Right cardiac atrium (tissue), 5 donors: ENCODE measurements around the gene CYBB. TPM values are rescaled to one million over a fixed set of nuclear protein-coding genes. Genes with fewer than 3 reads are reported as not detected.

Source experiments
- ATAC-seq, 2 donors: fragments of 200-7000 bp; cut with Tn5 transposase; one replicate each; pipeline versions ENCODE4 v1.8.0 to v1.9.1; 2020; ENCODE audit warnings: moderate library complexity in 2 of 2, mild to moderate bottlenecking in 1 of 2
- DNase-seq, 3 donors: peaks; one replicate each; pipeline ENCODE4 v3.0.0-alpha.2; 2020
- H3K27ac ChIP-seq: one replicate; pipeline ENCODE4 v1.5.1; 2013; ENCODE audit warnings: mild to moderate bottlenecking, low read length, control low read depth, moderate library complexity
- H3K27me3 ChIP-seq: one replicate; pipeline ENCODE4 v1.6.1; 2013; ENCODE audit not compliant: control insufficient read depth, insufficient read depth
- H3K4me1 ChIP-seq: one replicate; pipeline ENCODE4 v1.6.1; 2013; ENCODE audit warnings: low read length; ENCODE audit not compliant: control insufficient read depth, insufficient read depth
- H3K4me3 ChIP-seq: one replicate; pipeline ENCODE4 v1.5.1; 2013; ENCODE audit warnings: low read length, control low read depth
- H3K9me3 ChIP-seq: one replicate; pipeline ENCODE4 v1.6.1; 2013; ENCODE audit warnings: low read length; ENCODE audit not compliant: control insufficient read depth
- WGBS: extraction: QIAGEN DNeasy Blood & Tissue Kit; methylation state at CpG from one replicate; pipeline ENCODE4 v1.1.7; 2013; 5-methylcytosine and 5-hydroxymethylcytosine counted together
- intact Hi-C, 4 donors: fragments of 100-400 bp; cut with DNase I; formaldehyde crosslinking; loops; one replicate each; pipeline versions ENCODE4 v1.11.0 to v1.14.0; 2022 to 2023
- polyA plus RNA-seq: library from polyadenylated mRNA; stranded (reverse); fragments of 200-250 nt; gene quantifications from one replicate; pipeline ENCODE4 v1.2.3, GENCODE V29; 2013
- total RNA-seq, 4 donors: library from RNA; stranded (reverse); fragmentation: NEBNext Ultra II Directional; extraction: Animal tissue kit (Norgen Biotek cat#: 25700); gene quantifications; one replicate each; pipeline ENCODE4 v1.2.1, GENCODE V29; 2021
- donor health status: healthy with polysubstance abuse.
- donor health status: DM: no; HTN: yes; CAD: no.
- donor health status: DM: no; HTN: no; CAD: no.
- donor health status: DM: no; HTN: yes; CAD: no; lungs with severe emphysema.
- donor health status: DM: yes; HTN: yes; CAD: no.

CYBB gene
- total and polyA plus RNA-seq, 5 donors, result 2.2 to 42.1 (median 28.6) TPM

DNA sequence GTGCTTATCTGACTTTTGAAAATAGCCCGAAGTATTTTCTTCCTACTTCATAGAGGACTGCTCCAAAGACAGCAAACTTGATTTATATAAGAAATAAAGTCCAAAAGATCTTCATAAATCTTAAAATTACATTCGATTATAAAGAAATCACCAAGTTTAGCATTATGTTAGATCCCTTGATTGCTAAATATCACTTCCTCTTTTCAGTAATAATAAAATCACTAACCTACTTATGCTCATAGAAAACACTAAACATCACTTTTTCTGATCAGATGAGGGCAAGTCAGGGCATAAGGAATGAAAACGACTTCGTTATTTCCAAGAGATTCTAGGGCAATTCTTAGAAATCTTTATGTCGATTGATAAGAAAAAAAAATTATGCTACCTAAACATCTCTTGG lies 35.5 kb downstream of the CYBB start:
- Histone ChIP-seq H3K4me1 (no peaks in the 10 kb centered on the region), H3K27me3 (no peaks in the 10 kb centered on the region), H3K27ac (no peak overlapping the region), H3K4me3 (no peak overlapping the region), H3K9me3 (no peaks in the 10 kb centered on the region)
- intact Hi-C loops, result no loop called here
- no peak for ATAC-seq
- WGBS, result 53% methylated on average over 5 of the region's 5 CpGs
- no peak for DNase-seq

DNA sequence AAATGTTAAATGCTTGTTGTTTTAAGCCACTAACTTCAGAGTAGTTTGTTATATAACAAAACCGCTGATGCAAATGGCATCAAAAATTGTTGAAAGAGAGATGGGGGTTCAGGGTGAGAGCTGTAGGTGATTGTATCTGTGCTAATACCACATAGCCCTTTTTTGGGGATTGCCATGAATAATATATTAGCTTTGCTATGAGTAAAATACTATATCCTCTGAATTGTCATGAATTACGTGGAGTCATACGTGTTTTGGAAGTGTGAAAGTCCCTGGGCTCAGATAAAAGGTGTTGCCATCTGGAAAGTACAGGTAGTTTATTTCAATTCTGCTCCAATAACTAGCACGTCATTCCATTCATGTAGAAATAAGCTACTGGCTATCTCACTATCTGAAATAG lies 36.9 kb downstream of the CYBB start:
- no peaks in the 10 kb centered on the region for H3K4me1 ChIP-seq
- no peaks in the 10 kb centered on the region for H3K9me3 ChIP-seq
- 85% methylated on average over 4 of the region's 4 CpGs for WGBS
- ATAC-seq (no peak), DNase-seq (no peak)
- no peak overlapping the region for H3K4me3 ChIP-seq
- intact Hi-C loops, result no loop called here
- no peaks in the 10 kb centered on the region for H3K27me3 ChIP-seq
- H3K27ac ChIP-seq, result no peak overlapping the region

DNA sequence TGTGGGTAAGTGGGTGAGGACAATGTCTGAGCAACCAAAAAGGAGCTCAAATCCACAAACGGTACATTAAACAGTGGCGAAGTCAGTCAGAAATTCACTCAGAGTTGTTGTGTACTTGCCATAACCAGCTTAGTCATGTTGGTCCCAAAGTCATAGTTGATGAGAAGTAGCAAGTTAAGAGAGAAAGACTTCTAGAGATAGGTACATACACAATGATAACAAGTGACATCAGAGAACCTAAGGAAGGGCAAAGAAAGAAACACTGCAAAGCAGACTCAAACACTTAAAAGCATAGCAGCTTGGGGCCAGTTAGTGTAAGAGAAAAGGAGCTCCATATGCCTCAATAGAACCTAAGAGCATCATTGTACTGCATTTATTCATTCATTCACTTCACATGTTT lies 37.3 kb downstream of the CYBB start:
- ATAC-seq (no peak), DNase-seq (no peak)
- no peaks in the 10 kb centered on the region for H3K4me1 ChIP-seq
- no peaks in the 10 kb centered on the region for H3K9me3 ChIP-seq
- no peak overlapping the region for H3K27ac ChIP-seq
- no peak overlapping the region for H3K4me3 ChIP-seq
- 89% methylated on average over 2 of the region's 2 CpGs for WGBS
- H3K27me3 ChIP-seq, result no peaks in the 10 kb centered on the region
- intact Hi-C loops, result no loop called here

DNA sequence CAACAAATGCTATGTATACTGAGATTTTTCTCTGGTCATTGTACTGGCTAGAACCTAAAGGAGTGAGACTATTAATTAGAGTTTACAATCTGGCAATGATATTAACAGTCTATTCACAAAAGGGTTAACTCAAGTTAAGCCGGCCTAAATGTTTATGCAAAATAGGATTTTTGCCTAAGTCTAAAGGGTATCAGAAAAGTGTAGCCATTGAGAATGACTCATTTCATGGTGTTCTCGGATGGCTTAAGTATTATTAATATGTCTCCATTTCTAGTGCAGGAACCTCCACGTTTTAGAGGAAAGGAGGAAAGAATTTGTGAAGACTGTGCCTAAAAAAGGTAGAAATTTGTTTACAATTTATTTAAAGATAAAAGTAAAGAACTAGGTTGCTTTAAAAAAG lies 37.7 kb downstream of the CYBB start:
- no peak overlapping the region for H3K4me3 ChIP-seq
- no peaks in the 10 kb centered on the region for H3K27me3 ChIP-seq
- no peaks in the 10 kb centered on the region for H3K9me3 ChIP-seq
- DNase-seq (no peak), ATAC-seq (no peak)
- no peaks in the 10 kb centered on the region for H3K4me1 ChIP-seq
- WGBS, result 65% methylated on average over 3 of the region's 3 CpGs
- intact Hi-C loops, result no loop called here
- H3K27ac ChIP-seq, result no peak overlapping the region

DNA sequence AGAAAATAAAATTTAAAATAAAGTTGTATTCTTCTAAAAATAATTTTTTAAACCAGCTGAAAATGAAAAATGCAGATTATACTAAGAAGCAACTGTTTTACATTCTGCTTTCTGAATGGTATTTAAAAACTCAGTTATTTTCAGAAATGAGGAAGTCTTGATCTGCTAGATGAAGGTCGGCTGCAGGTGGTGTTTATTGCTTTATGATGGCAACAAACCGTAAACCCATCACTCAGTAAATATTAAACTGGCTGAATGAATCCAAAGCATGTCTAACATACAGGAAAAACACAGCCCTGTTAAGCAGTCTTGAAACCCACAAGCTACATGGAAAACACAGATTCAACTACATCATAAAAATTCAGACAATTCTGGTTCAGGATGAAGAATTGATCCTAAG lies 38.2 kb downstream of the CYBB start:
- ATAC-seq, result no peak
- no peak overlapping the region for H3K4me3 ChIP-seq
- 79% methylated on average over 2 of the region's 2 CpGs for WGBS
- no peak overlapping the region for H3K27ac ChIP-seq
- H3K27me3 ChIP-seq, result no peaks in the 10 kb centered on the region
- no peaks in the 10 kb centered on the region for H3K4me1 ChIP-seq
- intact Hi-C loops, result no loop called here
- H3K9me3 ChIP-seq, result no peaks in the 10 kb centered on the region
- DNase-seq, result no peak

DNA sequence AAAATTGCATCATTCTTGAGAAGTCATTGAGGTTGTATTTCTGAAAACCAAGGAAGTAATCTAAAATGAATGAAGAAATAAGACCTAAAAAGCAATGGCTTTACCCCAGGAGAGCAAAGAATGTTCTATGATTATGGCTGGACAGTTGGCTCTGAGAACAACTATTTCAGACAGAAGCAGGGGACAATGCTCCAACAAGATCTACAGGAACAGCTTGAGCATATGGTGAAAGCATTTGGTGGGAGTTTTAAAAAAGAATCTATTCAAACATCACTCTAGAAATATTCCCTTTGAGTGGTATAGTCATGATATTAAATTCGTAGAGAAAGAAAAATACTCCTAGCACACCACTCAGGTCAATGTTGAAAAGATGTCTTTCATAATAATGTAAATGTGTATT lies 40.8 kb downstream of the CYBB start:
- ATAC-seq, result no peak
- 82% methylated on average over 1 of the region's 1 CpG for WGBS
- intact Hi-C loops, result loop anchor here in 2 of 4 donors (5.0 to 10.0 kb wide), 2 partner anchors 73 to 76 kb away; no protein-coding TSS in a partner anchor

DNA sequence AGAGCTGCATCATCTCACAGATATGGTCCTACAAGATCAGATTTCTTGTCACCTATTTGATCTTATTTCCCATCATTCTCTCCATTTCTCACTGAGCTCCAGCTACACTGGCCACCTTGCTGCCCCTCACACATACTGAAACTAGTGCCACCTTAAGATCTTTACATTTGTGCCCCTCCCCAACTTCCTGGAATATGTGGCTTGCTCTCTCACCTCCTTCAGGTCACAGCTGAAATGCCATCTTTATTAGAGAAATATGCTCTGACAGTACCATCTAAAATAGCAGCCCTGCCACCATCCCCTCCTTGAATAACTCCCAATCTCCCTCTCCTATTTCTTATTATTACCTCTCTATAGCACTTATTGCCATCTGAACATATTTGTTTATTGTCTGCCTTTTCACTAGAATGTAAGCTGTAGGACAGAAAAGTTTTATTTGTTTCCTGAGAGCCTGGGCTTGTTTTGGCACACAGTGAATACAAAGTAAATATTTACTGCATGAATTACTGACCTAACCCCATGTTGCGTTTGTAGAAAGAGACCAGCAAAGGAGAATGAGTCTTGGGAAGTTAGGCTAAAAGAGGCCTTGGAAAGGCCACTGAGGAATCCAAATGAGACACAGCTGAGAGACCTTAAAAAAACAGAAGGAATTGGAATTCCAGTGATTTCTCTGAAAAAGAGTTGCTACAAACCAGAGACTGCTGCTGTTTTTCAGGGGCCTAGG lies 44.8 kb downstream of the CYBB start:
- 63% methylated on average over 1 of the region's 1 CpG for WGBS
- no peak for DNase-seq
- Histone ChIP-seq H3K27ac (no peak overlapping the region), H3K9me3 (no peaks in the 10 kb centered on the region), H3K4me1 (no peaks in the 10 kb centered on the region), H3K4me3 (no peak overlapping the region), H3K27me3 (no peaks in the 10 kb centered on the region)
- no peak for ATAC-seq
- intact Hi-C loops, result loop anchor here in 3 of 4 donors (5.0 to 10.0 kb wide), 3 partner anchors 77 to 317 kb away; no protein-coding TSS in a partner anchor

More for the DNA sequence above, 40.8 kb downstream of the CYBB start:
- Histone ChIP-seq H3K9me3 (no peaks in the 10 kb centered on the region), H3K4me1 (no peaks in the 10 kb centered on the region), H3K27ac (no peak overlapping the region), H3K27me3 (no peaks in the 10 kb centered on the region), H3K4me3 (no peak overlapping the region)
- no peak for DNase-seq

DNA sequence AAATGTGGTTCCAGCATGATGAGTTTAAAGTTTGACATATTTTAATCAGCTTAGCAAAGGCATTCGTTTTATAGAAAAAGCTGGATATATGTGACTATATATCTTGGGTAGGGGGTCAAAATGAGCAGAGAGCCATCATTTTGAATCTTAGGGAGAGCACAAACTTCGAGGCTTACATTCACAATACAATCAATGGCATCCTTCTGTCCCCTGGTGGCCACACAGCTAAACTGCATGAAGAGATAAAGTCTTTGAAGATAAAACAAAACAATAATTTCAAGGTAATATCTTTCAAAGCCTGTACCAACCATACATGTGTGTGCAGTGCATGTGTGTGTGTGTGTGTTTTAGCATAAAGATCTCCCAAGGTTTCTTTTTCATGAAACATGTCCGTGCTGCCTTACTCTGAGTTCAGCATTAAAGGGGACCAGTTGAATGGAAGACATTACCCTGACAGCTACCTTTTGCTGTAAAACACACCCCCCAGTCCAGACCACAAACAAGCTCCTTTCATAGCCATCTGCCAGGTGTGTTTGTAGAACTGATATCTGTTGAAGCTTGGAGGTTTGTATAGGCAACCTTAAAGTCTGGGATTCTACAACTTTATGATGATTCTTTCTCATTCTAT lies 45.5 kb downstream of the CYBB start:
- Histone ChIP-seq H3K4me1 (no peaks in the 10 kb centered on the region), H3K4me3 (no peak overlapping the region), H3K9me3 (no peaks in the 10 kb centered on the region), H3K27ac (no peak overlapping the region), H3K27me3 (no peaks in the 10 kb centered on the region)
- DNase-seq (peak in 2 of 3 donors; percentile 25 to 34), ATAC-seq (peak in 1 of 2 donors; percentile 51)
- intact Hi-C loops, result loop anchor here in 3 of 4 donors (5.0 to 10.0 kb wide), 3 partner anchors 78 to 318 kb away; no protein-coding TSS in a partner anchor
- 4% methylated on average over 3 of the region's 3 CpGs for WGBS

DNA sequence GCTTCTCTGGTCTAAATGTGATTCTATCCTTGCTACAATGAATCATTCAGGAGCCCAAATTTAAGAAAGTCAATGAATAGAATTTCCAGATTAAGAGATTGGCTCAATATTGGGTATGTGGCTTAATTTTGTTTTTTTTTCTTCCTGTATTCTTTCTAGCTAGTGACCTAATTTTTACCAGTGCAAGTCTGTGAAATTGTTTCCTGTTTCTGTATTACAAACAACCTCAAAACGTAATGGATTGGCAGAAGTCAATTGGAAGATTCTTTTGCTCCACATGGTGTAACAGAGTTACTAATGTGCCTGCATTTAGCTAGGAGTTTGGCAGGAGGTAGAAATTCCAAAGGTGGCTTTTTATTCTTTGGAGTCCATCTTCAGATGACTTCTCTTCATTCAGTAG lies 49.9 kb downstream of the CYBB start:
- no peak overlapping the region for H3K27ac ChIP-seq
- ATAC-seq (no peak), DNase-seq (no peak)
- WGBS, result 35% methylated on average over 1 of the region's 1 CpG
- H3K9me3 ChIP-seq, result no peaks in the 10 kb centered on the region
- intact Hi-C loops, result loop anchor here in 3 of 4 donors (5.0 to 10.0 kb wide), 3 partner anchors 82 to 322 kb away; no protein-coding TSS in a partner anchor
- no peaks in the 10 kb centered on the region for H3K27me3 ChIP-seq
- no peaks in the 10 kb centered on the region for H3K4me1 ChIP-seq
- H3K4me3 ChIP-seq, result no peak overlapping the region

DNA sequence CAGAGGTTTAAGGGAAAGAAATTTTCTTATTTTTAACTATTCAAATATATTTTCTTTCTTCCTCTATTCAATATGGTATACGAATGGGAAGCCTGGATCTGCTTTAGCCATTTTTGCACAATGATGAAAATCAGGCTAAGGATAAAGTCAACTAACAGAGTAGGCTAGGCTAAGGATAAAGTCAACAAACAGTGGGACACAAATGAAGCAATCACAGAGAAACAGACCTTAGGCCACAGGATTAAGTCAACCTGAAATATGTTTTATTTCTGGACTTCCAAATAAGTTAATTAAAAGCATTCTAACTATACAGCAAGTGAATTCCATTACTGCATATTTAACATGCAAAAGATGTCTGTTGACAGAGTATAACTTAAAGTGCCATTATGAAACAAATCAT lies 50.5 kb downstream of the CYBB start:
- H3K27ac ChIP-seq, result no peak overlapping the region
- intact Hi-C loops, result no loop called here
- H3K4me1 ChIP-seq, result no peaks in the 10 kb centered on the region
- no peak for ATAC-seq
- H3K27me3 ChIP-seq, result no peaks in the 10 kb centered on the region
- DNase-seq, result no peak
- no peak overlapping the region for H3K4me3 ChIP-seq
- H3K9me3 ChIP-seq, result no peaks in the 10 kb centered on the region
- WGBS, result 89% methylated on average over 1 of the region's 1 CpG

DNA sequence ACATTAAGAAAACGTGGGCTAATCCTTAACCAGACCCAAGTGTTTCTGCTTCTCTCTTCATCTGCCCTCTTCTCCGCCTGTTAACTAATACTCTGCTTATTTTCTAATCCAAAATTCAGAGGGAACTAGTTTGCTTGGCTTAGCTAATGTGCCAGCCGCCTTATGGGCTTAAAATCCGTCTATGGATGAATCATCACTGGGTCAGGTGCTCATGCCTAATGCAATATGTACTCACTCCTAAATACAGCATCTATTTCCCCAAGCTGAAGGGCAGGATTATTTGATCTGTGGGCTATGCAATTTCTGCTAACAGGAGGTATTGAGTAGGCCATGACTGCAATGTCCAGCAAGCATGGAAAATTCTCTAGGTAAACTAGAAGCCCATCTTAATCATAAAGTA lies 55.1 kb downstream of the CYBB start:
- no peaks in the 10 kb centered on the region for H3K27me3 ChIP-seq
- H3K27ac ChIP-seq, result no peak overlapping the region
- no peaks in the 10 kb centered on the region for H3K9me3 ChIP-seq
- WGBS, result 85% methylated on average over 4 of the region's 4 CpGs
- H3K4me3 ChIP-seq, result no peak overlapping the region
- no peaks in the 10 kb centered on the region for H3K4me1 ChIP-seq
- ATAC-seq (no peak), DNase-seq (no peak)
- intact Hi-C loops, result no loop called here
